Stomach (tissue), 9 donors: ENCODE measurements around the gene CLEC1A. TPM values are rescaled to one million over a fixed set of nuclear protein-coding genes. Genes with fewer than 3 reads are reported as not detected.

Experiments
- DNase-seq, 2 donors: peaks; one replicate each; pipeline versions ENCODE4 v3.0.0 to v3.0.0-alpha.2; 2013 to 2019
- H3K27ac ChIP-seq, 5 donors: fragments of 200-600 bp in 4 of 5; sonication (generic) in 4 of 5; one replicate each; pipeline ENCODE4 v1.5.1; 2013 to 2019; ENCODE audit warnings: mild to moderate bottlenecking in 1 of 5, moderate library complexity in 1 of 5
- H3K27me3 ChIP-seq, 3 donors: fragments of 200-600 bp; sonication (generic); one replicate each; pipeline ENCODE4 v1.5.1; 2017 to 2019; ENCODE audit warnings: mixed run types in 1 of 3
- H3K36me3 ChIP-seq, 4 donors: fragments of 200-600 bp; sonication (generic); 1 replicate in 3 of 4; 2 replicates in 1 of 4; pipeline ENCODE4 v1.5.1; 2016 to 2019
- H3K4me1 ChIP-seq, 4 donors: fragments of 200-600 bp; sonication (generic); one replicate each; pipeline ENCODE4 v1.5.1; 2016 to 2019
- H3K4me3 ChIP-seq, 4 donors: fragments of 200-600 bp; sonication (generic) in 3 of 4; one replicate each; pipeline ENCODE4 v1.5.1; 2016 to 2019; ENCODE audit warnings: mild to moderate bottlenecking in 1 of 4
- H3K9me3 ChIP-seq, 4 donors: fragments of 200-600 bp; sonication (generic); one replicate each; pipeline ENCODE4 v1.5.1; 2016 to 2019
- EP300 ChIP-seq: sonication (generic); formaldehyde crosslinking; IDR thresholded peaks from one replicate; pipeline ENCODE4 v1.6.1; 2017; ENCODE audit warnings: antibody characterized with exemption
- POLR2A ChIP-seq, 4 donors: fragments of 450-650 bp; IDR thresholded peaks; one replicate each; pipeline ENCODE4 v1.6.1; 2016; ENCODE audit warnings: antibody characterized with exemption in 4 of 4, control low read depth in 2 of 4, mild to moderate bottlenecking in 1 of 4, moderate library complexity in 1 of 4
- POLR2AphosphoS5 ChIP-seq, 3 donors: sonication (generic); formaldehyde crosslinking; IDR thresholded peaks; one replicate each; pipeline ENCODE4 v1.6.1; 2016; ENCODE audit warnings: antibody characterized with exemption in 3 of 3
- WGBS, 5 donors: extraction: QIAGEN DNeasy Blood & Tissue Kit in 3 of 5; methylation state at CpG; one replicate each; pipeline versions ENCODE4 v1.1.5 to v1.1.7; 2013 to 2018; 5-methylcytosine and 5-hydroxymethylcytosine counted together
- intact Hi-C: fragments of 100-400 bp; cut with DNase I; formaldehyde crosslinking; loops from one replicate; pipeline ENCODE4 v1.15.1; 2023; ENCODE audit warnings: low total_unique reads
- polyA plus RNA-seq, 3 donors: library from polyadenylated mRNA; stranded (reverse); fragments of 200-250 nt; gene quantifications; one replicate each; pipeline ENCODE4 v1.2.3, GENCODE V29; 2013
- total RNA-seq, 5 donors: library from RNA; depleted of rRNA; stranded (reverse); fragments of >200 nt; gene quantifications; one replicate each; pipeline versions ENCODE4 v1.1.0 to v1.2.3, GENCODE V29; 2014 to 2016
- TF ChIP-seq, protein P1 (sequence below), 7 experiments: fragments of 450-650 bp in 4 of 7; fragments of 200-600 bp in 3 of 7; sonication (generic) in 3 of 7; IDR thresholded peaks; one replicate each; pipeline ENCODE4 v1.5.1; 2016 to 2019; ENCODE audit warnings: antibody characterized with exemption in 7 of 7, control low read depth in 2 of 7, mild to moderate bottlenecking in 1 of 7
- donor health status: healthy with polysubstance abuse.
- donor health status: Bipolar disorder and iron deficiency.
- donor health status: healthy.

CLEC1A gene
- total and polyA plus RNA-seq, 8 donors, result 0.46 to 4.6 (median 0.96) TPM; not detected in 2

DNA sequence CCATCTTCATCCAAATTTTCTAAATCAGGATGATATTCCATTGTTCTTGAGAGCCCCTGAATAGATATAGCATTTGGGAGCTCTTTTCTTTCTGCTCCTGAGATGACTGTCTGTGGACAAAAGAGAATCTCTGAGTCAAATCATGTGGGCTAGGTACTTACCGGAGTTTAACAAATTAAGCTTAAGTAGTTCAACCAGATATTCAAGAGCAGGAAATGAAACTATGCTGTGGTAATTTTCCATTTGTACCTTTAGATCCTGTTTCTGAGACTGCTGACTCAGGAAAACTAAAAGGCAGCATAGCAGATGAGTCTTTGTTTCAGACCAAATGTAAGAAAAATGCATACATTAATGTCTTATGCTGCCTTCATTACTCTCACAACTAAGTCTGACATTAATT, 31.3 kb upstream of the CLEC1A start, which contains the start of gene CLEC7A:
CLEC7A (minus strand) TSS at position 158 of the 400 bp plus-strand sequence; CDS start at position 41, 117 bp downstream.
- Histone ChIP-seq H3K4me1 (no peaks in the 10 kb centered on the region), H3K36me3 (no peaks in the 10 kb centered on the region), H3K4me3 (peak within 1 kb of the TSS in 2 of 4 donors; percentile 15 to 17), H3K9me3 (no peaks in the 10 kb centered on the region), H3K27ac (peak within 1 kb of the TSS in 3 of 5 donors; percentile 51 to 75 (median 69)), H3K27me3 (no peaks in the 10 kb centered on the region)
- 30 to 44% (median 41%) methylated on average over 1 of the region's 1 CpG for WGBS, 5 donors
- TF ChIP-seq POLR2AphosphoS5 (IDR thresholded peaks at IDR 0.05), result no peak
- TF ChIP-seq, protein P1, sequence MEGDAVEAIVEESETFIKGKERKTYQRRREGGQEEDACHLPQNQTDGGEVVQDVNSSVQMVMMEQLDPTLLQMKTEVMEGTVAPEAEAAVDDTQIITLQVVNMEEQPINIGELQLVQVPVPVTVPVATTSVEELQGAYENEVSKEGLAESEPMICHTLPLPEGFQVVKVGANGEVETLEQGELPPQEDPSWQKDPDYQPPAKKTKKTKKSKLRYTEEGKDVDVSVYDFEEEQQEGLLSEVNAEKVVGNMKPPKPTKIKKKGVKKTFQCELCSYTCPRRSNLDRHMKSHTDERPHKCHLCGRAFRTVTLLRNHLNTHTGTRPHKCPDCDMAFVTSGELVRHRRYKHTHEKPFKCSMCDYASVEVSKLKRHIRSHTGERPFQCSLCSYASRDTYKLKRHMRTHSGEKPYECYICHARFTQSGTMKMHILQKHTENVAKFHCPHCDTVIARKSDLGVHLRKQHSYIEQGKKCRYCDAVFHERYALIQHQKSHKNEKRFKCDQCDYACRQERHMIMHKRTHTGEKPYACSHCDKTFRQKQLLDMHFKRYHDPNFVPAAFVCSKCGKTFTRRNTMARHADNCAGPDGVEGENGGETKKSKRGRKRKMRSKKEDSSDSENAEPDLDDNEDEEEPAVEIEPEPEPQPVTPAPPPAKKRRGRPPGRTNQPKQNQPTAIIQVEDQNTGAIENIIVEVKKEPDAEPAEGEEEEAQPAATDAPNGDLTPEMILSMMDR (IDR thresholded peaks at IDR 0.05), result no peak
- no peak for TF ChIP-seq EP300
- no peak for TF ChIP-seq POLR2A (IDR thresholded peaks at IDR 0.05)
- intact Hi-C loops, result no loop called here
- peak in 1 of 2 donors; percentile 35 for DNase-seq

DNA sequence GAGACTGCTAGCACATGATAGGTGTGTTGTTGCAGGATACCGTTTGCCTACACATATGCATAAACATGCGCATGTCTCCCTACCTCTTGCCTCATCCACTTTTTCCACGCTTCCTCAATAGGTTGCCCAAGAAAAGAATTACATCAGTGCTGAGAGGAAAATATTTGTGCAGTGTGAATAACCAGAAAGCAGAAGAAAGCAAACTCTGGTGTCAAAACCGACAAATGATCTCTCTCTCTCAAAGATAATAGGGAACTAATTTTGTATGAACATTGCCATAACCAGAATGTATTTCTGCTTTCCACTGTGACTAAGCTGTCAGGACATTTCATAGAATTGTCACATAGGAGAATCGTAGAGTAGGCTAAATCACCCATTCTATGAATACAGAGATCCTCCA, 29.9 kb upstream of the CLEC1A start:
- Histone ChIP-seq H3K36me3 (no peaks in the 10 kb centered on the region), H3K27ac (peak overlapping the region in 2 of 5 donors; percentile 69 to 75), H3K9me3 (no peaks in the 10 kb centered on the region), H3K4me1 (no peaks in the 10 kb centered on the region), H3K27me3 (no peaks in the 10 kb centered on the region), H3K4me3 (peak overlapping the region in 1 of 4 donors; percentile 7)
- TF ChIP-seq POLR2A (IDR thresholded peaks at IDR 0.05) (no peak), EP300 (no peak), POLR2AphosphoS5 (IDR thresholded peaks at IDR 0.05) (peak in 2 of 3 donors; percentile 9 to 31)
- TF ChIP-seq, protein P1 (IDR thresholded peaks at IDR 0.05), result no peak
- DNase-seq, result peak in 1 of 2 donors; percentile 34
- intact Hi-C loops, result no loop called here
- WGBS, 5 donors, result 57 to 75% (median 67%) methylated on average over 5 of the region's 5 CpGs

DNA sequence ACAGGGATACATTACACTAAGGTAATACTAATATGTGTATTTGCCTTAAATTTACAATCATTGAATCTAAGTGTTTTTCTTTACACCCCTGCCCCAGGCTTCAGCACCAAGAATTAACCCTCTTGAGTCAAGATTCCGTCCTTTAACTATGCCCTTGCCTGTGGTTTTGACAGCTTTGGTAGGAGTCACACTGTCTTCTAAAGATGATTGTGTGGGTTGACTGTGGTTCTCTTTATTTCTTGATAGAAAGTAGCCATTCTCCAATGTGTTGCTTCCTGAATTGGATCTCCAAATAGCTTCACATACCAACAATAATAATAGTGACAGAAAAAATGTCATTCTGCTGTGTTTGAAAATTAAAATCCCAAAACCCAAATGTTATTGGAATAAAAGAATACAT, 27.6 kb upstream of the CLEC1A start:
- no peaks in the 10 kb centered on the region for H3K36me3 ChIP-seq
- H3K4me3 ChIP-seq, result no peak overlapping the region
- H3K9me3 ChIP-seq, result no peaks in the 10 kb centered on the region
- intact Hi-C loops, result no loop called here
- 32 to 84% (median 75%) methylated on average over 1 of the region's 1 CpG for WGBS, 5 donors
- TF ChIP-seq POLR2AphosphoS5 (IDR thresholded peaks at IDR 0.05) (no peak), POLR2A (IDR thresholded peaks at IDR 0.05) (no peak), EP300 (no peak)
- TF ChIP-seq, protein P1 (IDR thresholded peaks at IDR 0.05), result no peak
- H3K27ac ChIP-seq, result no peak overlapping the region
- DNase-seq, result no peak
- H3K4me1 ChIP-seq, result no peaks in the 10 kb centered on the region
- H3K27me3 ChIP-seq, result no peaks in the 10 kb centered on the region

DNA sequence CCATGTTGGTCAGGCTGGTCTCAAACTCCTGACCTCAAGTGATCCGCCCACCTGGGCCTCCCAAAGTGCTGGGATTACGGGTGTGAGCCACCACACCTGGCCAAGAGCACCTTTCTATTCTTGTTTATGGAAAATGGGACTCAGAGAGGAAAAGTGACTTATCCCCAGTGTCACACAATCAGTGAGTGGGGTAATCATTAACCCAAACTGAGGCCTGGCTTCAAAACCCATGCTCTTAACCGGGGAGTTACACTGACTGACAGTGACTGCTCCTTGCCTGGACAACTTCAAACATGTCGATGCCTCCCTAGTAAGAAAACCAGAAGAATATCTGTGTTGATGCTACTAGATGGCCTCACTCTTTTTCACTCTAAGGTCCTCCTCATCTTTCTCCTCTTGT, 23.9 kb upstream of the CLEC1A start:
- WGBS, 5 donors, result 59 to 71% (median 69%) methylated on average over 4 of the region's 4 CpGs
- Histone ChIP-seq H3K4me1 (no peaks in the 10 kb centered on the region), H3K27me3 (no peaks in the 10 kb centered on the region), H3K9me3 (no peaks in the 10 kb centered on the region), H3K4me3 (no peak overlapping the region), H3K27ac (no peak overlapping the region), H3K36me3 (no peaks in the 10 kb centered on the region)
- TF ChIP-seq POLR2AphosphoS5 (IDR thresholded peaks at IDR 0.05), result no peak
- no peak for TF ChIP-seq POLR2A (IDR thresholded peaks at IDR 0.05)
- TF ChIP-seq, protein P1 (IDR thresholded peaks at IDR 0.05), result no peak
- no peak for TF ChIP-seq EP300
- intact Hi-C loops, result no loop called here
- DNase-seq, result no peak
